Measurements from ENCODE around the gene TYRP1.

The TYRP1 gene

GRCh38 chr9:12737871-12738270 lies 44.7 kb downstream of the TYRP1 start:
- DNase-seq, result no peak

GRCh38 chr9:12739014-12739652 lies 45.9 kb downstream of the TYRP1 start:
- no peak for DNase-seq

- no peak for DNase-seq
These were observed 47.7 kb downstream of the TYRP1 start for GRCh38 chr9:12740845-12741244.

GRCh38 chr9:12748016-12748415 lies 54.8 kb downstream of the TYRP1 start:
- DNase-seq, result no peak

GRCh38 chr9:12748954-12749353 lies 55.8 kb downstream of the TYRP1 start:
- no peak for DNase-seq

GRCh38 chr9:12753931-12754330 lies 60.7 kb downstream of the TYRP1 start:
- no peak for DNase-seq

GRCh38 chr9:12759761-12760160 lies 66.6 kb downstream of the TYRP1 start:
- DNase-seq, result no peak
